GM21529 (cell line): ENCODE results near the gene PPM1F.

Experiments used
- ATAC-seq: cut with Tn5 transposase; IDR thresholded peaks from one replicate; pipeline ENCODE4 v1.9.1; 2021; ENCODE audit not compliant: unreplicated experiment

The PPM1F gene

DNA sequence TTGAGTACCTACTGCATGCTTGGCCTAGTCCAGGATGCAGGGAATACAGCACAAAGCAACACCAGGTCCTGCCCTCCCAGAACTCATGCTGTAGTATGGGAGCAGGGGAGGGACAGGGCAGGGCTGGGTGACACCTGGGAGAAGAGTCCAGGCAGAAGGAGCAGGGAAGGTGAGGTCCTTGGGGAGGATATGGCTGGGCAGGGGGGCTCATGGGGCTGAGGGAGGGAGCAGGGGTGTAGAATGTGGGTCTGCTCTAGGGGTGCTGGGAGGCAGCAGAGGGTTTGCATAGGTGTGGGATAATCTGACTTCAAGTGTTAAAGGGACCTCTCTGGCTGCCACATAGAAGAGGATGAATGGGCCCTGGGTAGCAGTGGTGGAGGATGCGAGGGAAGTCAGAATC lies 25.2 kb upstream of the PPM1F start:
- ATAC-seq = no peak

DNA sequence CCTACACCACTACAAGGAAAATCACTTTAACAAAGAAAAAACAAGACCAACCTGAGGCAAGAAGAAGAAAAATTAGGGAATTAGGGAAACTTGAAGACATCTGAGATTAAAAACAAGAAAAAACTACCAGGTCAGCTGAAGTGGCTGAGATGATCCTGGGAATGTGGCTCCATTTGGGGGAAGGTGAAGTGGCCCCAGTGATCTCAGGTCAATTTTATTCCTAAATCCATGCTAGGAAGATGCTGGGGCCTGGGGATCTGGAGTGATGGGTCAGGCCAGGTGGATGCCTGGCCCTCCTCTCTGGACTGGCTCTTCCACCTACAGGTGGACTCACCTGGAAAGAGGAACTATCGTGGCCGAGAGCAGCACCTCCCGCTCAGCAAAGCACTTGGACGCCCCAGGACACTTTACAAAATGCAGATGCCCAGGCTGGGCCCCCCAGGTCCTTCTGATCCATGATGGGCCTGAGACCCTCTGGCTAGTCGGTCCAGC lies 23.3 kb upstream of the PPM1F start:
- ATAC-seq = no peak

DNA sequence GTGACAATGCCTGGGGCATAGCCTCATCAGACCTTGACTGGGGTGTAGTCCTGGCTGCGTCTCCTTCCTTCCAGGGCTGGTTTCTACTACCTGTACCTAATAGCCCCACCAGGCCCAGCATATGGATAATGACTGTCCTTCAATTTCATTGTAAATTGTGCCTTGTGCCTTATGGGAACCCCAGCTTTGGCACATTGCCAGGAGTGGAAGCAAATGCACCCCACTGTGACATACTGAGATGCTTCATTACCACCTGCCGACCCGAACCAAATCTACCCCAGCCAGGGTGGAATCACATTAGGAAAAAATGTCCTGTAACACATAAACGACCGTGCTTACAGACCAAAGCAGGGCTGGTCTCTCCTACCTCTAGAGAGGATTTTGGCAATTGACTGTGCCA lies 22.6 kb upstream of the PPM1F start:
- no peak for ATAC-seq

- ATAC-seq = no peak
These were observed 21.5 kb upstream of the PPM1F start for GRCh38 chr22:21974058-21974649.

GRCh38 chr22:21972806-21973205 lies 20.2 kb upstream of the PPM1F start:
- ATAC-seq = no peak

DNA sequence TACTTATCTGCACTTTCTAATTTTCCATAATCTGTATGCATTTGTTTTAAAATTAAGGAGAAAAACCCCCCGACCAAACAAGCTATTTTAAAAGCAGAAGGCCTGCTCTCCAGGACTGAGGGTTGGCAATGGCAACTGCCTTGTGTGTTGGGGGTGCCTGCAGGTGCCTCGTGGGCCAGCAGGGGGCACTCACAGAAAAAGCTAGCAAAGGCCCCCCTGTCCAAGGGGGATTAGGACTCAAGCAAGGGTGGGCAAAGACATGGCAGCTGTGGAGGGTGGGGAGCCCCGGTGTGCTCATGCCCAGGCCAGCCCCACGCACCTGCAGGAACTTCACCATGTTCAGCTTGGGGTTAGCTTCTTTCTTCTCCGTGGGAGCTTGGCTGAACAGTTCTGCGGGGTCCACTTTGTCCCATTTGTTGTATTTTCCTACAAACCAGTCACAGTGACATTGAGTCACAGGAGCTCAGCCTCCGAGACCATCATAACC lies 19.7 kb upstream of the PPM1F start:
- no peak for ATAC-seq

GRCh38 chr22:21971858-21972275 lies 19.2 kb upstream of the PPM1F start:
- ATAC-seq = no peak

DNA sequence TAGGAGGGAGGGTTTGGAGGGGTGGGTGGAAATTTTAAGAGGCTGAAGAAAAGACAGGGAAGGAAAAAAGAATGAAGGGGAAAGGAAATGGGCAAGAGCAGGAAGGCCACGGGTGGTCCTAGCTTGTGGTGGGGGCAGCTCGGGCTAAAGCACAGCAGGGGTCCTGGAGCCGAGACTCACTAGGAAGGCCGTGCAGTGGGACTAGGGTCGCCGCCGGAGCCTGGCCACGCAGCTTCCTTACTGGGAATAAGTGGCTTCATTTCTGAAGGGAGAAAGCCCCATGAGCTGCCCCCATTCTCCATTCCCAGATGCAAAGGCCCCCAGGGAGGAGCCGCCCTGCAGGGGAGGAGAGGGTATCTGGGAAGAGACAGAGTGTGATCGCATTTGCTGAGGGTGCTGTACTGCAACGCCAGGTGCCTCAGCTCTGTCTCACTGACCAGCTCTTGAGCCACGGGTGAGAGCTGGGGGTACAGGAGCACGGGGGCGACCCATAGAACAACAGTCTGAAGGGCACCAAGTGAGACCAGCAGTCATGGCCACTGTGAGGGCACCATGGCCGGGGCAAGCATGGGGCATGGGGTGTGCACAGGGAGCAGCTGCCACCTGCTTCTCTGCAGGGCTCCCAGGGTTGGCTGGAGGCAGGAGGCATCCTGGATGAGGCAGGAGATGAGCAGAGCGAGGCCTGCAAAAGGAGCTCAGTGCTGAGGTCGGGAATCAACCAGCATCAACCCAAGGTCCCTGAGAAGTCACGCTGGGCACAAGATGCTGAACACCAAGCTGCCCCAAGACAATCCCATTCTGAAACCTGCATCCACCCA lies 18.4 kb upstream of the PPM1F start:
- no peak for ATAC-seq

- ATAC-seq = no peak
These were observed 17.6 kb upstream of the PPM1F start for GRCh38 chr22:21970037-21970799.

DNA sequence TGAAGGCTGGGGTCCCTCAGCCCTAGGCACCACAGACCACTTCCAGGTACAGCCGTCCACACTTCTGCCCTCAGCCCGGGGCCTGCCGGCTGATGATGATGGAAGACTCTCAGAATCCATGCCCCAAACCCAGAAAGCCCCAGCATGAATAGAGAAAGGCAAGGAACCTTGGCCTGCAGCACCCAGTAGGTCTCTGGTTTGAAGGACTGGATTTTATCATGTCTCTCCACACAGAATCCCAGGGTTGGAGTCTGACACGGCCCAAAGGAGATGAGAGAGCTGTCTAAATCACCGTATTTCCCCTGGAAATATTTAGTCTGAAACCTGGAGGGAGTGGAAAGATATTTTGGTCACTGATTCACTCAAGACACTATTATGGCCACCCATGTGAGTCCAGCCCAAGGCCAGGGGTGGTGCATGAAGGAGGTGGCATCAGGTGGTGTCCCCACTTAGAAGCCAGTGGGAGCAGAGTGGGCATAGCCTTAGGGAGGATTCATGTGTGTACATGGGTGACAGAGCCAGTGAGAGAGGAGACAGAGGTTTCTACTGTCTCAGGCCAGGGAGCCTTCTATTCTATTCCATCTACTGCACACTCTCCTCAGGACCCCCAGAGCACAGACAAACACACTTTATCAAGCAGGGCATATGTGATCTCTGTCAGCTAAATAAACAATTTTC lies 15.9 kb upstream of the PPM1F start:
- no peak for ATAC-seq

GRCh38 chr22:21967693-21968271 lies 15.1 kb upstream of the PPM1F start:
- no peak for ATAC-seq

- no peak for ATAC-seq
These were observed 14.2 kb upstream of the PPM1F start for GRCh38 chr22:21966643-21967516.

GRCh38 chr22:21965762-21966288 lies 13.2 kb upstream of the PPM1F start:
- ATAC-seq = no peak

GRCh38 chr22:21964918-21965484 lies 12.4 kb upstream of the PPM1F start:
- no peak for ATAC-seq

DNA sequence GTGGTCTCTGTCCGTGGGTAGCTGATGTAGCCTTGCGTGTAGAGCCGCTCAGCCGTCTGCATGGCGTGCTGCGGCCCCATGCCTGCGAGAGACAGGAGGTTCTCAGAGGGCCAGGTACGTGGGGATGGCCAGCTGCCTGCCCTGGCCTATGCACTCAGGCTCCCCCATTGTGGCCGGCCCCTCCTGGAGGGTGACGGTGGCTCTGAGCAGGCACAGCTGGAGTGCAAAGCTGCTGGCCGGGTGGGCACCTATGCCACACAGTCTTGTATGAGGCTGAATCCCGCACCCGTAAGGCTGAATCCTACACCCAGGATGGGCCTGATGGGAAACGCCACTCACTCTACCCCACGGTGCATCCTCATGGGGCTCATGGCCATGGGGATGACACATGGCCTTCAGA lies 11.6 kb upstream of the PPM1F start:
- ATAC-seq = no peak

DNA sequence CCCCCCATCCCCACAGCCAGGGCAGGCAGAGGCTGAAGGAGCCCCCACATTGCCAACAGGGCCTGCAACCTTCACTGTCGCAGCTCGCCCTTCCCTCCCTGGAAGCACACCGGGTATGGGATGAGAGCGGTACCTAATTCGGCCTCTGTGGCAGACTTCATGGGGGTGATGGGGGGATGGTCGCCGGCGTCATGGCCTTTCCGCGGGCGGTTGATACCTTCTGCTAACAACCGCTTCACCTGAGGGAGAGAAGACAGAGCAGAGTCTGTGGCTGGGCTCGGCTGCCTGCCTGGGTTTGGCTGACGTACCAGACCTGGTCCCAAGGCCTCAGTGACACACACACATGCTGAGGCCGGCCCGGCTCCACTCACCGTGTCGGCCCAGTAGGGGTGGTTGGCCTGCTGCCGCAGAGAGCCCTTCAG lies 11.2 kb upstream of the PPM1F start:
- ATAC-seq = no peak

DNA sequence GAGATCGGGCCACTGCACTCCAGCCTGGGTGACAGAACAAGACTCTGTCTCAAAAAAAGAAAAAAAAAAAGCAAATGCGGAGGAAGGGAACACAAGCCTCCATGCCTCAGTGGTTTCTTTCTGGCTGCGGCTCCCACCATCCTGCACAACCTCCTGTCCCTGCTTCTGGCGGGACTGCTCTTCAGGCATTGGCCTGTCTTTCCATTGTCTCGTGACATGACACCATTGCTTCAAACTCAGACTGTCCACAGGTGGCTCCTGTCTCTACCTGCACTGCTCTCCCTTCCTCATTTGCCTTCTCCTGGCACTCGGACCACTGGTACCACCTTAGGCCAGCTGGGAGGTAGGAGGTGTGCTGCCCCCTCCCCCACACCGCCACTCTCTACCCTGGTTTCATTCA lies 10.6 kb upstream of the PPM1F start:
- ATAC-seq = no peak

DNA sequence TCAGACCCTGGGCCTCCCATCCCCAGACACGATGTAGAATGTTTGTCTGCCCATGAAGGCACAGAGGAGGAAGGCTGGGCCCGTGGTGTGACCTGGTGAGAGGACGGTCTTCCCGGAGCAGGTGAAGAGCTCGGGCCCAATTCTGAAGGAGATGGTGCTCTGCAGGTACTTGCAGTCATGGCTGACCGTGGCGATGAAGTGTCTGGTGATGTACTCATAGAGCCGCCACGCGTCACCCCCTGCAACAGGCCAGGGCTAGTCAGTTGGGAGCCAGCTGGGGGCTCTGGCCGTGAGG lies 10.0 kb upstream of the PPM1F start:
- ATAC-seq = no peak

DNA sequence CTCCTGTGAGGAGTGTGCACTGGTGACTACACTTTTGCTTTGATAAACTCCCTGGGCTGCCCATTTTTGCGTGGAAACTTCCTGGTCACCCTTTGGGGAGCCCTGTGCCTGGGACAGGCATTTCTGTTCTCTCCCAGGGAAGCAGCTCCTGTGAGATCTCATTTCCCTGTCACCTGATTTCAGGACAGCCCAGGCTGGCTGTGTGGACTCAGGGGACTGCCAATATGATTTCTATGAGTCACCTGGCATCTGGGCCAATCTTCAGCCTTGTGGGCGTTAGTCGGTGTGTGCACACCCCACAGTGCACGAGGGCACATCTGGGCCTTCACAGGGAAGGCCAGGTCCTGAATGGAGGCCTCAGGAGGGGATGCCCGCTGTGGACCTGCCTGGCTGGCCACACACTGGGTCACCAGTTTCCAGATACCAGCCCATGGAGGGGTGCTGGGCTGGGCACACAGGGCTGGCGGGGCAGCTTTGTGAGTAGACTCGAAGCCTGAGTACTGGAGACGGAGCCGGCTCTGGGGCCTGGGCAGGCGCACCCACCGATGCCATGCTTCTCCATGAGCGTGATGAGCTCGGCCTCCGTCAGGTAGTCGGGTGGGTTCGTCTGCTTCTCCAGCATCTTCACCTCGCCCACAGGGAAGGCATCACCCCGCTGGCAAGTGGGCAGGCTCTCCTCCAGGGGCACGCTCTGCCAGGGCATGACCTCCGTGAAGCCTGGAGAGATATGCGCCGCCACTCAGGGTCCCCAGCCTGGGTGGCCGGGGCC lies 9.4 kb upstream of the PPM1F start:
- ATAC-seq = no peak
